Hepatocyte (in vitro differentiated cells): ENCODE measurements around the gene NCOR2. TPM values are rescaled to one million over a fixed set of nuclear protein-coding genes. Genes with fewer than 3 reads are reported as not detected.

Source experiments
- DNase-seq: peaks from one replicate; pipeline ENCODE4 v3.0.0-alpha.2; 2016; ENCODE audit warnings: low spot score
- H2AFZ ChIP-seq: fragments of 200-600 bp; sonication (generic); 2 replicates; pipeline ENCODE4 v1.6.0; 2016; ENCODE audit warnings: antibody characterized with exemption, mild to moderate bottlenecking
- H3K27ac ChIP-seq: fragments of 200-600 bp; sonication (generic); 2 replicates; pipeline ENCODE4 v1.5.1; 2016; ENCODE audit warnings: mild to moderate bottlenecking
- H3K27me3 ChIP-seq: fragments of 200-600 bp; sonication (generic); 2 replicates; pipeline ENCODE4 v1.6.1; 2016
- H3K36me3 ChIP-seq: fragments of 200-600 bp; sonication (generic); replicated peaks from 2 replicates; pipeline ENCODE4 v1.5.1; 2016; ENCODE audit warnings: low read depth; ENCODE audit not compliant: insufficient read depth
- H3K4me1 ChIP-seq: fragments of 200-600 bp; sonication (generic); 2 replicates; pipeline ENCODE4 v1.5.1; 2016; ENCODE audit warnings: mild to moderate bottlenecking, moderate library complexity; ENCODE audit not compliant: insufficient read depth
- H3K4me2 ChIP-seq: fragments of 200-600 bp; sonication (generic); 2 replicates; pipeline ENCODE4 v1.6.0; 2016
- H3K4me3 ChIP-seq: fragments of 200-600 bp; sonication (generic); 2 replicates; pipeline ENCODE4 v1.5.1; 2016; ENCODE audit warnings: mild to moderate bottlenecking
- H3K79me2 ChIP-seq: fragments of 200-600 bp; sonication (generic); 2 replicates; pipeline ENCODE4 v1.6.0; 2017; ENCODE audit warnings: mild to moderate bottlenecking
- H3K9me2 ChIP-seq: fragments of 200-600 bp; sonication (generic); replicated peaks from 2 replicates; pipeline ENCODE4 v1.6.0; 2017; ENCODE audit warnings: mild to moderate bottlenecking; ENCODE audit not compliant: insufficient read depth
- H3K9me3 ChIP-seq: fragments of 200-600 bp; sonication (generic); 2 replicates; pipeline ENCODE4 v1.5.1; 2016; ENCODE audit warnings: low read depth, mild to moderate bottlenecking
- H4K20me1 ChIP-seq: fragments of 200-600 bp; sonication (generic); 2 replicates; pipeline ENCODE4 v1.6.0; 2016; ENCODE audit warnings: mild to moderate bottlenecking; ENCODE audit not compliant: insufficient read depth, poor library complexity, severe bottlenecking
- EZH2 ChIP-seq: fragments of 200-600 bp; sonication (generic); IDR thresholded peaks from 2 replicates; pipeline ENCODE4 v1.6.1; 2016; ENCODE audit warnings: antibody characterized with exemption, mild to moderate bottlenecking, borderline replicate concordance
- EZH2phosphoT487 ChIP-seq: fragments of 200-600 bp; sonication (generic); IDR thresholded peaks from one replicate; pipeline ENCODE4 v1.6.1; 2018; ENCODE audit warnings: antibody characterized with exemption, mild to moderate bottlenecking, low read depth, moderate library complexity; ENCODE audit not compliant: unreplicated experiment, severe bottlenecking
- WGBS: methylation state at CpG from one replicate; pipeline ENCODE4 v1.1.6; 2016; ENCODE audit warnings: low lambda C conversion rate; ENCODE audit errors: missing lambda C conversion rate; 5-methylcytosine and 5-hydroxymethylcytosine counted together
- polyA plus RNA-seq: library from polyadenylated mRNA; unstranded; fragments of >200 nt; fragmentation: Nextera tagmentation; extraction: Ambion mirVana; gene quantifications from 2 replicates; pipeline ENCODE4 v1.2.1, GENCODE V29; 2016
- total RNA-seq: library from RNA; depleted of rRNA; stranded (reverse); fragments of >200 nt; gene quantifications from 2 replicates; pipeline ENCODE4 v1.2.3, GENCODE V29; 2014
- TF ChIP-seq, protein P1 (sequence below): fragments of 200-600 bp; sonication (generic); IDR thresholded peaks from 2 replicates; pipeline ENCODE4 v1.5.1; 2016; ENCODE audit warnings: antibody characterized with exemption, mild to moderate bottlenecking; ENCODE audit not compliant: poor library complexity

NCOR2 gene
- total and polyA plus RNA-seq, 2 experiments from 2014 or later: 40.3 to 121 TPM

DNA sequence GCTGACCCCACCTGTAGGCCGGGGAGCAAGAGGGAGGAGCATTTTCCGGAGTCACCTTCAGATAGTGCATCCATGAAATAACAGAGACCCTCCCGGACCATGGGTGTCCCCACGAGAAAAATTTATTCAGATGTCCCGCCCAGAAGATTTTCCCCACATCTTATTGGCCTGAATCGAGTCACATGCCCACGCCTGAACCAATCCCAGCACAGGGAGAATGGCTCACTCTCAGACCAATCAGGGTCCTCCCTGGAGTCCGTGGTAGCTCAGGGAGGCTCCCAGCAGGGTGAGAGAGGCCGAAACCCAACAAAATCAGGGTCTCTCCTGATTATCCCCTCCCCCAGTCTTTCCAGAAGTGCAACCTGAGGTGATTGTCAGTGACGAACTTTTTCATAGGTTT is 16.4 kb upstream of the NCOR2 start:
- no peak overlapping the region for H3K4me2 ChIP-seq
- TF ChIP-seq, protein P1, sequence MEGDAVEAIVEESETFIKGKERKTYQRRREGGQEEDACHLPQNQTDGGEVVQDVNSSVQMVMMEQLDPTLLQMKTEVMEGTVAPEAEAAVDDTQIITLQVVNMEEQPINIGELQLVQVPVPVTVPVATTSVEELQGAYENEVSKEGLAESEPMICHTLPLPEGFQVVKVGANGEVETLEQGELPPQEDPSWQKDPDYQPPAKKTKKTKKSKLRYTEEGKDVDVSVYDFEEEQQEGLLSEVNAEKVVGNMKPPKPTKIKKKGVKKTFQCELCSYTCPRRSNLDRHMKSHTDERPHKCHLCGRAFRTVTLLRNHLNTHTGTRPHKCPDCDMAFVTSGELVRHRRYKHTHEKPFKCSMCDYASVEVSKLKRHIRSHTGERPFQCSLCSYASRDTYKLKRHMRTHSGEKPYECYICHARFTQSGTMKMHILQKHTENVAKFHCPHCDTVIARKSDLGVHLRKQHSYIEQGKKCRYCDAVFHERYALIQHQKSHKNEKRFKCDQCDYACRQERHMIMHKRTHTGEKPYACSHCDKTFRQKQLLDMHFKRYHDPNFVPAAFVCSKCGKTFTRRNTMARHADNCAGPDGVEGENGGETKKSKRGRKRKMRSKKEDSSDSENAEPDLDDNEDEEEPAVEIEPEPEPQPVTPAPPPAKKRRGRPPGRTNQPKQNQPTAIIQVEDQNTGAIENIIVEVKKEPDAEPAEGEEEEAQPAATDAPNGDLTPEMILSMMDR: no peak
- TF ChIP-seq EZH2phosphoT487: no peak

DNA sequence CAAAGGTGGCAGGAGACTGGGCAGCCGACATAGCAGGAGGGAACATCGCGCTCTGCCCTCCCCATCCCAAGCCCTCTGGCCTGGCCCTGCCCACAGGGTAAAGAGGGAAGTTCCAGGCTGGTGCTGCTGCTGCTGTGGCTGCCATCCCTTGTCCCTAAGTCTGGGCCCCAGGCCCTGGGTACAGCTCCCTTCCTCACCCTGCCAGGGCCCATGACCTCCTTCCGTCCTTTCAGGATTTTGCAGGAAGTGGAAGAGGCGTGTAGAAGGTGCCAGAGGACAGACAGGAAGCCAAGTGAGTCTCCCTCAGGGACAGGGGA is 14.7 kb upstream of the NCOR2 start:
- H4K20me1 ChIP-seq: no peaks in the 10 kb centered on the region
- DNase-seq: no peak
- H3K4me2 ChIP-seq: no peak overlapping the region
- no peaks in the 10 kb centered on the region for H3K36me3 ChIP-seq
- H3K4me3 ChIP-seq: no peak overlapping the region
- peaks cover 6% of the 10 kb centered on the region for H3K4me1 ChIP-seq
- H3K79me2 ChIP-seq: no peaks in the 10 kb centered on the region
- TF ChIP-seq EZH2phosphoT487 (no peak), EZH2 (no peak)
- TF ChIP-seq, protein P1: no peak
- no peak overlapping the region for H3K27ac ChIP-seq
- WGBS: 86% methylated on average over 5 of the region's 5 CpGs
- H3K27me3 ChIP-seq: no peaks in the 10 kb centered on the region
- no peaks in the 10 kb centered on the region for H3K9me3 ChIP-seq
- no peaks in the 10 kb centered on the region for H3K9me2 ChIP-seq
- H2AFZ ChIP-seq: no peak overlapping the region

More for the DNA sequence above, 16.4 kb upstream of the NCOR2 start:
- H3K27ac ChIP-seq: no peak overlapping the region
- H3K27me3 ChIP-seq: no peaks in the 10 kb centered on the region
- H4K20me1 ChIP-seq: no peaks in the 10 kb centered on the region
- H3K4me1 ChIP-seq: peaks cover 11% of the 10 kb centered on the region
- no peak for DNase-seq
- no peaks in the 10 kb centered on the region for H3K9me3 ChIP-seq
- H3K9me2 ChIP-seq: no peaks in the 10 kb centered on the region
- H3K36me3 ChIP-seq: no peaks in the 10 kb centered on the region
- no peak overlapping the region for H2AFZ ChIP-seq
- 98% methylated on average over 10 of the region's 10 CpGs for WGBS
- no peak overlapping the region for H3K4me3 ChIP-seq
- no peaks in the 10 kb centered on the region for H3K79me2 ChIP-seq

DNA sequence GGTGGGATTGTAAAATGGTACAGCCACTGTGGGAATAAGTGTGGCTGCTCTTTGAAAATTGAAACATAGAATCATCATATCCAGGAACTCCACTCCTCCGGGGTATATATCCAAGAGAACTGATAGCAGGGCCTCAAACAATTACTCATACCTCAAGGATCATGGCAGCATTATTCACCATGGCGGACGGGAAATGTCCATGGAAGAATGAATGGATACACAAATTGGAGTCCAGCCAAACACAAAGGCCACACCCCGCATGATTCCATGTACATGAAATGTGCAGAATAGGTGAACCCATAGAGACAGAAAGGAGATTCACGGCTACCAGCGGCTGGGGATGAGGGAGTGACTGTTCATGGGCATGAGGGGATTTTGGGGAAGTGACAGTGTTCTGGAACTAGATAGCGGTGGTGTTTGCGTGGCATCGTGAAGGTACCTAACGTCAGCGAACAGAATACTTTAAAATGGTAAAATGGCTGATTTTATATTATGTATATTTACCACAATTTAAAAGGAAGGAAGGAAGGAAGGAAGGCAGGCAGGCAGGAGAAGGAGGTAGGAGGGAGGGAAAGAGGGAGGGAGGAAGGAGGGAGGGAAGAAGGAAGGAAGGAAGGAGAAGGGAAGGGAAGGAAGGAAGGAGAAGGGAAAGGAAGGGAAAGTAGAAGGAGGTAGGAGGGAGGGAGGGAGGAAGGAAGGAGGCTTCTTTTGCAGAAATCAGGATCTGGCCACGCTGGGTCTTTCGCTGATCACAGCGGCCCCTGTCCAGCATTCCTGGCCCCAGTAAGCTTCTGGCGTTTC is 14.1 kb upstream of the NCOR2 start:
- 87% methylated on average over 15 of the region's 15 CpGs for WGBS
- H3K9me3 ChIP-seq: no peaks in the 10 kb centered on the region
- no peak overlapping the region for H3K4me3 ChIP-seq
- no peaks in the 10 kb centered on the region for H3K27me3 ChIP-seq
- no peak overlapping the region for H3K4me2 ChIP-seq
- H3K79me2 ChIP-seq: no peaks in the 10 kb centered on the region
- peaks cover 5% of the 10 kb centered on the region for H3K4me1 ChIP-seq
- H4K20me1 ChIP-seq: no peaks in the 10 kb centered on the region
- no peaks in the 10 kb centered on the region for H3K36me3 ChIP-seq
- no peak for TF ChIP-seq EZH2phosphoT487
- TF ChIP-seq EZH2: no peak
- TF ChIP-seq, protein P1: no peak
- no peak for DNase-seq
- no peak overlapping the region for H3K27ac ChIP-seq
- no peak overlapping the region for H2AFZ ChIP-seq
- H3K9me2 ChIP-seq: no peaks in the 10 kb centered on the region
